DOHH2 (cell line): ENCODE results near the gene PTGFR.

ENCODE experiments used
- H3F3A ChIP-seq: fragments of 200-600 bp; sonication (generic), shearing (Covaris generic); 2 replicates; pipeline ENCODE4 v1.6.0; 2016; ENCODE audit warnings: antibody characterized with exemption, mild to moderate bottlenecking; ENCODE audit not compliant: control insufficient read depth, insufficient read depth
- H3K27ac ChIP-seq: fragments of 200-600 bp; sonication (generic); 2 replicates; pipeline ENCODE4 v1.5.1; 2014; ENCODE audit warnings: low read depth, mild to moderate bottlenecking, low read length, moderate library complexity
- H3K27me3 ChIP-seq: fragments of 200-600 bp; sonication (generic); 2 replicates; pipeline ENCODE4 v1.6.1; 2014; ENCODE audit warnings: mild to moderate bottlenecking, low read length, mixed read lengths; ENCODE audit not compliant: control insufficient read depth
- H3K36me3 ChIP-seq: fragments of 200-600 bp; sonication (generic); 2 replicates; pipeline ENCODE4 v1.6.1; 2014; ENCODE audit warnings: mild to moderate bottlenecking, low read length, moderate library complexity, mixed read lengths; ENCODE audit not compliant: control insufficient read depth
- H3K4me1 ChIP-seq: fragments of 200-600 bp; sonication (generic); 2 replicates; pipeline ENCODE4 v1.6.1; 2014; ENCODE audit warnings: mild to moderate bottlenecking, low read length, mixed read lengths; ENCODE audit not compliant: control insufficient read depth
- H3K4me2 ChIP-seq: fragments of 200-600 bp; sonication (generic); 2 replicates; pipeline ENCODE4 v1.6.0; 2014; ENCODE audit warnings: mild to moderate bottlenecking, low read length, moderate library complexity
- H3K4me3 ChIP-seq: fragments of 200-600 bp; sonication (generic); 2 replicates; pipeline ENCODE4 v1.5.1; 2014; ENCODE audit warnings: mild to moderate bottlenecking, low read length, mixed read lengths
- H3K79me2 ChIP-seq: fragments of 200-600 bp; sonication (generic); 2 replicates; pipeline ENCODE4 v1.6.1; 2014; ENCODE audit warnings: mild to moderate bottlenecking, low read length, mixed read lengths; ENCODE audit not compliant: control insufficient read depth
- H3K9me2 ChIP-seq: fragments of 200-600 bp; sonication (generic); replicated peaks from 2 replicates; pipeline ENCODE4 v1.6.1; 2014; ENCODE audit warnings: mild to moderate bottlenecking, low read length, mixed read lengths; ENCODE audit not compliant: control insufficient read depth
- H3K9me3 ChIP-seq: fragments of 200-600 bp; sonication (generic); 2 replicates; pipeline ENCODE4 v1.6.1; 2014; ENCODE audit warnings: antibody characterized with exemption, low read length, mixed read lengths; ENCODE audit not compliant: control insufficient read depth, insufficient read depth
- H4K20me1 ChIP-seq: fragments of 200-600 bp; sonication (generic); 2 replicates; pipeline ENCODE4 v1.6.0; 2014; ENCODE audit warnings: low read depth, mild to moderate bottlenecking, antibody characterized with exemption, low read length, moderate library complexity; ENCODE audit not compliant: control insufficient read depth, insufficient read depth
- CTCF ChIP-seq: fragments of 200-600 bp; sonication (generic); IDR thresholded peaks from one replicate; pipeline ENCODE4 v1.5.1; 2014; ENCODE audit warnings: antibody characterized with exemption, mild to moderate bottlenecking, low read depth, low read length; ENCODE audit not compliant: poor library complexity, severe bottlenecking
- EZH2phosphoT487 ChIP-seq: fragments of 200-600 bp; sonication (generic); IDR thresholded peaks from 2 replicates; pipeline ENCODE4 v1.6.1; 2017; ENCODE audit warnings: borderline replicate concordance, mild to moderate bottlenecking, antibody characterized with exemption, low read length, moderate library complexity, mixed read lengths

Gene PTGFR

GRCh38 chr1:78492386-78492950, 1.7 kb downstream of the PTGFR start:
- Histone ChIP-seq H3K4me1 (no peaks in the 10 kb centered on the region), H3K9me3 (no peaks in the 10 kb centered on the region), H4K20me1 (no peaks in the 10 kb centered on the region), H3K27me3 (no peaks in the 10 kb centered on the region), H3K4me3 (no peak overlapping the region), H3K79me2 (no peaks in the 10 kb centered on the region), H3K27ac (no peak overlapping the region), H3K36me3 (no peaks in the 10 kb centered on the region), H3K9me2 (no peaks in the 10 kb centered on the region), H3F3A (no peaks in the 10 kb centered on the region), H3K4me2 (no peak overlapping the region)
- TF ChIP-seq EZH2phosphoT487 (no peak), CTCF (no peak)

DNA sequence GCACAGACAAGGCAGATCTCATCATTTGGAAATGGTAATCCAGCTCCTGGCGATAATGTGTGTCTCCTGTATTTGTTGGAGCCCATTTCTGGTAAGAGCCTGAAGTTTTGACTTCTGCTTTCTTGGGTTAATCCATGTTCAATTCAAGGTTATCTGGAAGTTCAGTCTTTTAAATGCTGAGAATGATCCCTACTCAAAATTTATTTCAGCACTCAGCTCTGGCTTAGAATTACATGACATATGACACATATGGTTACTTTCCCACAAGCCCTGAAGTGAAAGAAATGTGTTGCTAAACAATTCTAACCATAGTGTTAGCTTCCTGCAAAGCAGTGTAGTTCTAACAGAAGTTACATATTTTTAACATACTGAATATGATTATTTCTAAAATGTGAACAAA, 2.7 kb downstream of the PTGFR start:
- no peak for TF ChIP-seq CTCF
- TF ChIP-seq EZH2phosphoT487 = no peak
- Histone ChIP-seq H3K9me3 (no peaks in the 10 kb centered on the region), H3F3A (no peaks in the 10 kb centered on the region), H4K20me1 (no peaks in the 10 kb centered on the region), H3K9me2 (no peaks in the 10 kb centered on the region), H3K79me2 (no peaks in the 10 kb centered on the region), H3K27me3 (no peaks in the 10 kb centered on the region), H3K27ac (no peak overlapping the region), H3K4me1 (no peaks in the 10 kb centered on the region), H3K36me3 (no peaks in the 10 kb centered on the region), H3K4me2 (no peak overlapping the region), H3K4me3 (no peak overlapping the region)

- H3K4me3 ChIP-seq = no peak overlapping the region
- H3K27me3 ChIP-seq = 0 out of 2 replicates have a peak, but pooled peaks cover 3% of the 10 kb centered on the region
- H4K20me1 ChIP-seq = no peaks in the 10 kb centered on the region
- no peak overlapping the region for H3K4me2 ChIP-seq
- H3K9me3 ChIP-seq = no peaks in the 10 kb centered on the region
- H3K79me2 ChIP-seq = no peaks in the 10 kb centered on the region
- TF ChIP-seq EZH2phosphoT487 (no peak), CTCF (no peak)
- no peaks in the 10 kb centered on the region for H3F3A ChIP-seq
- H3K9me2 ChIP-seq = no peaks in the 10 kb centered on the region
- no peak overlapping the region for H3K27ac ChIP-seq
- H3K36me3 ChIP-seq = no peaks in the 10 kb centered on the region
- no peaks in the 10 kb centered on the region for H3K4me1 ChIP-seq
Measured at GRCh38 chr1:78497201-78497600, 6.4 kb downstream of the PTGFR start.
